NB4 (cell line): ENCODE measurements around the gene PIEZO2.
"Not testable (repeated sequence)": the region's sequence is repeated elsewhere in the genome, so short reads cannot be mapped to it uniquely, and the experiment has no call there.

Source experiments
- DNase-seq: peaks from one replicate; pipeline ENCODE4 v3.0.0; 2010; ENCODE audit warnings: low read depth
- H3K4me3 ChIP-seq: one replicate; pipeline ENCODE4 v1.5.1; 2011; ENCODE audit warnings: mild to moderate bottlenecking, low read depth, low read length, moderate library complexity
- MYC ChIP-seq: IDR thresholded peaks from 2 replicates; pipeline ENCODE4 v1.6.1; 2011; ENCODE audit warnings: low read depth, low read length
- POLR2A ChIP-seq: IDR thresholded peaks from 2 replicates; pipeline ENCODE4 v1.6.1; 2011; ENCODE audit warnings: mild to moderate bottlenecking; ENCODE audit not compliant: insufficient read length; ENCODE audit errors: extremely low read depth
- TF ChIP-seq, protein P1 (sequence below): IDR thresholded peaks from one replicate; pipeline ENCODE4 v1.5.1; 2012; ENCODE audit warnings: low read depth, low read length
- TF ChIP-seq, protein P2 (sequence below): IDR thresholded peaks from 2 replicates; pipeline ENCODE4 v1.6.1; 2011; ENCODE audit warnings: low read depth, low read length

The PIEZO2 gene

DNA sequence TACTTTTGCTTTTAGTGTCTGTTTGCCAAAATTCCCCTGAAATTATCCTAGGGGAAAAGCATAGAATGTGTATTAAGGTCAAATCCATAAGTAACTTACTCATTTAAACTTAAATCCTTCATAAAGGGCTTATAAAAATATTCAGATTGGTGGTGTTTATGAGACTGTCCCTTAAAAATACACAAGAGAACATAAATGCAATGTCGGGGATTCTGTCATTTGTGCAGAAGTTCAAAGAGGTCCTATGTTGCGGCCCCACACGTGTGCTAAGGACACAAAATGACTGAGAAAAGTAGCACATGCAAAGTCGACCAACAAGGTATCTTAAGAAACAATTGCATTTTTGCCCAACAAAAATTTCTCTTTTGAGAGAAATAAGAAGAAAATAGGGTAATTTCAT lies 225.1 kb downstream of the PIEZO2 start:
- no peak for DNase-seq
- TF ChIP-seq MYC (no peak), POLR2A (no peak)
- TF ChIP-seq, protein P1, sequence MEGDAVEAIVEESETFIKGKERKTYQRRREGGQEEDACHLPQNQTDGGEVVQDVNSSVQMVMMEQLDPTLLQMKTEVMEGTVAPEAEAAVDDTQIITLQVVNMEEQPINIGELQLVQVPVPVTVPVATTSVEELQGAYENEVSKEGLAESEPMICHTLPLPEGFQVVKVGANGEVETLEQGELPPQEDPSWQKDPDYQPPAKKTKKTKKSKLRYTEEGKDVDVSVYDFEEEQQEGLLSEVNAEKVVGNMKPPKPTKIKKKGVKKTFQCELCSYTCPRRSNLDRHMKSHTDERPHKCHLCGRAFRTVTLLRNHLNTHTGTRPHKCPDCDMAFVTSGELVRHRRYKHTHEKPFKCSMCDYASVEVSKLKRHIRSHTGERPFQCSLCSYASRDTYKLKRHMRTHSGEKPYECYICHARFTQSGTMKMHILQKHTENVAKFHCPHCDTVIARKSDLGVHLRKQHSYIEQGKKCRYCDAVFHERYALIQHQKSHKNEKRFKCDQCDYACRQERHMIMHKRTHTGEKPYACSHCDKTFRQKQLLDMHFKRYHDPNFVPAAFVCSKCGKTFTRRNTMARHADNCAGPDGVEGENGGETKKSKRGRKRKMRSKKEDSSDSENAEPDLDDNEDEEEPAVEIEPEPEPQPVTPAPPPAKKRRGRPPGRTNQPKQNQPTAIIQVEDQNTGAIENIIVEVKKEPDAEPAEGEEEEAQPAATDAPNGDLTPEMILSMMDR, result no peak
- TF ChIP-seq, protein P2, sequence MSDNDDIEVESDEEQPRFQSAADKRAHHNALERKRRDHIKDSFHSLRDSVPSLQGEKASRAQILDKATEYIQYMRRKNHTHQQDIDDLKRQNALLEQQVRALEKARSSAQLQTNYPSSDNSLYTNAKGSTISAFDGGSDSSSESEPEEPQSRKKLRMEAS, result no peak
- no peak overlapping the region for H3K4me3 ChIP-seq

DNA sequence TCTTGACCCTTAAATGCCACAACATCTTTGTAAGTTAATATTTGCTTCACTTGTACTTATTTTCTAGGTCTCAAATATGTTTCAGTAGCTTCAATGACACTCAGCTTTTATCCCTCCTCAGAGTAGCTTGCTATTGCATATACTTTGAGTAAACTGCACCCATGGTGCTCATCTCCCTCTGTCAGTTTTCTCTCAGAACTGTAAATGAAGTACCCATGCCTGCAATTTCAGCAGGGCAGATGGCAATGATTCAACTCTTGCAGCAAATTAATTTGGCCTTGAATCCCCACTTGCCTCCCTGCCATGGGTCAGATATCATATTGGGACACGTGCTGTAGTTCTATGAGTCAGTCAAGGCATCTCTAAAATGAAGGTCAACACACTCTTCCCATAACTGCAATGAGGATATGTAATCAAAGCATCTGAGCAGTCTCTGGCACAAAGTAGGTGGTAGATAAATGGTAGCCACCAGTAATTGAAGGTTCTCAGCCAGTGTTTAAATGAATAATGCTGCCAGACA lies 225.8 kb downstream of the PIEZO2 start:
- DNase-seq, result no peak
- H3K4me3 ChIP-seq, result no peak overlapping the region
- TF ChIP-seq, protein P1, result no peak
- TF ChIP-seq, protein P2, result no peak
- TF ChIP-seq POLR2A, result no peak
- no peak for TF ChIP-seq MYC

DNA sequence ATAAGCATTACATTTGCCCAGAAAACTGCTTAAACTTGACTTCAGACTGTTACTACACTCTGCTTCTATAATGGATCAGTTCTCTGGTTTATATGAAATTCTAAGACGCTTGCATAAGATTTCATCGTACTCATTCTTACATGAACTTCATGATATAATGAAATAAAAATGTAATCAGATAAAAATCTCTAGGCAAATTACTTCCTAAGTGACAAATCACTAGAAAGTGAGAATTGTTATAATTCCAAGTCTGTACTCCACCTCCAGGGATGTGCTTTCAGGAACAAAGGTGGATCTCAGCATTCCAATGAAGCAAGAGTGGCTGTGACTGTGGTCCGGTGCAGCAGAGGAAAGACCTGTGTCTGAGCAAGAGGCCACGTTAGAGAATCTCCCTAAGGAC lies 226.2 kb downstream of the PIEZO2 start:
- no peak overlapping the region for H3K4me3 ChIP-seq
- no peak for DNase-seq
- TF ChIP-seq, protein P1, result no peak
- TF ChIP-seq MYC (no peak), POLR2A (no peak)
- TF ChIP-seq, protein P2, result no peak

DNA sequence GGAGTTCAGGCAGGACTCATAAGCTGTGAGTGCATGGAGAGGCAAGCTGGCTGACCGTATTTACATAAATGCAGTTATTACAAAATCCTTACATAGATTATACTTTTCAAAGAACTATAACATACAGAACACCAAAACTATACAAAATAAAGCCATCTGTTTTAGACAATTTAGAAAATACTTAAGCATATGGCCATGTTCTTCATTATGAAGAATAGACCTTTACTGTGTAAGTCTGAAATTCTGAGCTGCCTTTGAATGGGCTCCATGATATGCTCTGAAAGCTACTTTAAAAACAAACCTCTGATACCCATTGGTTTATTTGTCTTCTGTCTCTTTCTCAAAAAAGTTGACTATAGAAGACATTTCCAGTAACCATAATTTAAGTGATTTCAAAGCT lies 226.7 kb downstream of the PIEZO2 start:
- not testable (repeated sequence) for DNase-seq, H3K4me3 ChIP-seq

DNA sequence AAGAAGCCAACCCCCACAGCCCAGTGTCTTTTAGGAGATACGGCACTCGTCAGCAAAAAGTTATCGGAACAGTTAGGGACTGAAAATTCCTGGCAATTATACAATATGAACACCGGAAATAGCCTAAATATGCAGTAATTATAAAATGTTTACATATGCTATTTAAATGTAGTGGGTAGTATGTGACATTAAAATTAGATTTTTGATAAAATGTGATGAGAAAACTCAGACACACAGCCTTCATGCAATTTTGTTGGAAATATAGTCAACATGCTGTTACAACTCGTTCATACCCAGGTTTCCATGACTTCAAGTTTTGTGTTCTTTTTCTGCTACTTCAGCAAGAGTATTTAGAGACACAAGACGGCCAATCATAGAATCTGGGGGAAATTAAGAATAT lies 229.1 kb downstream of the PIEZO2 start:
- not testable (repeated sequence) for DNase-seq, H3K4me3 ChIP-seq

DNA sequence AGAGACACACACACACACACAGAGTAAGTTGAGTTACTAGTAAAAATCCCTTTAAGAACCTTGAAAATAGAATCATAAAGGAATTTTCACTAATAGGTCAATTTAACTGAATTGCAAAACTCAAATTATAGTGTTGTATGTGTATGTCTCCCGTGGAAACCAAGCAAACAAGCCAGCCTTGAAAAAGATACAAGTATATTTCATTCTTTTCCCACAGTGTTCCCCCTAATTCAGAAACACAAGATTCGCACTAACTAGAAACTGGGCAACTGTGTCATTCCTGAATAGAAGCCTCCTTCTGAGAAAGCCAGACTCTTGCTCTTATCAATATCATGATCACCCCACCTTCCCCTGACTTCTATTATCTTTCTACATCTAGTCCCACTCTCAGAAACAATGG lies 229.5 kb downstream of the PIEZO2 start:
- TF ChIP-seq POLR2A (no peak), MYC (no peak)
- TF ChIP-seq, protein P2, result no peak
- TF ChIP-seq, protein P1, result no peak
- no peak for DNase-seq
- no peak overlapping the region for H3K4me3 ChIP-seq

DNA sequence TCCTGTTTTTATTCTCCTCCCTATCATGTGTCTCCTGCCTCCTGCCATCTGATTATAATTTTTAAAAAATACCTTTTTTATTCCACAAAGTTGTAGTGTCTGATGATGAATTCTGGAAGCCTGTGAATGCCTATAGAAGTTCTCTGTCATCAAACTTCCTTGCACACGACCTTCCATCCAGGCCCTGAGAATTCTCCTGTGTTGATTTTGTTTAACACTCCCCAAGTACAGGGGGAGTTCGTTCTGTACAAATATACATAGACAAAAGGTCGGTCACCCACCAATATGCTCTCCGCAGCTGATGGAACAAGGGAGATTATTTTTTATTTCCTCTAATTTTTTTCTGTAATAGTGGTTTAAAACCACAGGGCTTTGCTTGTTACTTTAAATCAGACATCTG lies 232.5 kb downstream of the PIEZO2 start:
- no peak overlapping the region for H3K4me3 ChIP-seq
- TF ChIP-seq POLR2A (no peak), MYC (no peak)
- TF ChIP-seq, protein P2, result no peak
- TF ChIP-seq, protein P1, result no peak
- DNase-seq, result no peak
